ENCODE results near the gene ZNF213.
A peak's percentile ranks its signal among the peaks of the same experiment; 100 is the strongest.

The ZNF213 gene

GRCh38 chr16:3115561-3115960 lies 19.3 kb upstream of the ZNF213 start:
- no peak for DNase-seq (ENCODE audit: low read depth)
- peak; percentile 32 for TF ChIP-seq CTCF (IDR thresholded peaks at IDR 0.05; ENCODE audit: low read depth, low read length, missing control alignments)
- no peak overlapping the region for H3K4me3 ChIP-seq (ENCODE audit: low read depth, low read length)

- no peak for DNase-seq (ENCODE audit: low read depth)
- H3K4me3 ChIP-seq (ENCODE audit: low read depth, low read length) = no peak overlapping the region
- no peak for TF ChIP-seq CTCF (IDR thresholded peaks at IDR 0.05; ENCODE audit: low read depth, low read length, missing control alignments)
These were observed 16.5 kb upstream of the ZNF213 start for GRCh38 chr16:3118204-3118790.

- DNase-seq (ENCODE audit: low read depth) = no peak
- no peak overlapping the region for H3K4me3 ChIP-seq (ENCODE audit: low read depth, low read length)
- TF ChIP-seq CTCF (IDR thresholded peaks at IDR 0.05; ENCODE audit: low read depth, low read length, missing control alignments) = no peak
These were observed 16.0 kb upstream of the ZNF213 start for GRCh38 chr16:3118846-3119245.

GRCh38 chr16:3119286-3119685 lies 15.5 kb upstream of the ZNF213 start:
- DNase-seq (ENCODE audit: low read depth) = no peak
- H3K4me3 ChIP-seq (ENCODE audit: low read depth, low read length) = no peak overlapping the region
- TF ChIP-seq CTCF (IDR thresholded peaks at IDR 0.05; ENCODE audit: low read depth, low read length, missing control alignments) = no peak

- no peak overlapping the region for H3K4me3 ChIP-seq (ENCODE audit: low read depth, low read length)
- no peak for TF ChIP-seq CTCF (IDR thresholded peaks at IDR 0.05; ENCODE audit: low read depth, low read length, missing control alignments)
- DNase-seq (ENCODE audit: low read depth) = no peak
These were observed 15.0 kb upstream of the ZNF213 start for GRCh38 chr16:3119701-3120408.

- TF ChIP-seq CTCF (IDR thresholded peaks at IDR 0.05; ENCODE audit: low read depth, low read length, missing control alignments) = no peak
- DNase-seq (ENCODE audit: low read depth) = no peak
- no peak overlapping the region for H3K4me3 ChIP-seq (ENCODE audit: low read depth, low read length)
These were observed 14.4 kb upstream of the ZNF213 start for GRCh38 chr16:3120435-3120834.

Measured in GM12864 (cell line).